DND-41 (cell line): ENCODE measurements around the gene SH2D4B.

Experiments
- CTCF ChIP-seq: IDR thresholded peaks from 2 replicates; pipeline ENCODE4 v1.5.1; 2012; ENCODE audit warnings: borderline replicate concordance, low read length, moderate library complexity, mild to moderate bottlenecking; ENCODE audit not compliant: poor library complexity, severe bottlenecking; ENCODE audit errors: extremely low read depth
- EZH2 ChIP-seq: IDR thresholded peaks from 3 replicates; pipeline ENCODE4 v1.6.1; 2012; ENCODE audit warnings: borderline replicate concordance, low read depth, mild to moderate bottlenecking, moderate library complexity, low read length, inconsistent platforms; ENCODE audit not compliant: severe bottlenecking

GRCh38 chr10:80630324-80630723 lies 92.6 kb downstream of the SH2D4B start:
- no peak for TF ChIP-seq CTCF
- TF ChIP-seq EZH2 = no peak
